ENCODE results near the gene MED31. TPM values are rescaled to one million over a fixed set of nuclear protein-coding genes. Genes with fewer than 3 reads are reported as not detected.

The MED31 gene
- total and polyA plus RNA-seq, 2 of the 4 experiments (the other 2 are of a cell fraction) = 5.6 to 11.6 TPM

DNA sequence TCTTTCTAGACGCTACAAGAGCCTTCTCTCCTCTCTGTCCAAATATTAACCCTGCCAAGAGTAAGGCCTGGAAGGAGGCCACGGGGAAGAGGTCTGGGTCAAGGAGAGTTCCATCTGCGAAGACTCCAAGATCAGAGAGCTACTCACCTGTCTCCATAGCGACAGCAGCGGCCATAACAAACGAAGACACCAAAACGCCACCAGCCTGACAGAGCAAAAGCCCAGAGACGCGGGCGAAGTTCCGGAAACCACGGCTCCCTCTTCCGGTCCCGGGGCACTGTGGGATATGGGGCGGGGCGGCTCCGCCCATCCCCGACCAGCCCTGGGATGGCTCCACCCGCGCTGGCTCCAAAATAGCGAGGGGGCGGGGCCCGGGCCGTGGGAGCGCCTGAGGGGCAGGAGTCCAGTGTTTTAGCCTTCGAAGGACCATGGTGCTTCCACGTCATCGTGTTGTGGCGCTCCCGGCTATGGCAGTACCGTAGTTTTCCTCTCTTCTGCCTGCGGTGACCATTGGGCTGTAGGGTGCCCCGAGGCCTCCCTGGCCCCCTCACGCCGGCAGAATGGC lies at the start of gene MED31, which contains the start of gene C17orf100 (continued):
- TF ChIP-seq RAD21 (IDR thresholded peaks at IDR 0.05; ENCODE audit: low read length) (no peak), BHLHE40 (IDR thresholded peaks at IDR 0.05; ENCODE audit: low read depth, low read length) (no peak), POLR2A (IDR thresholded peaks at IDR 0.05; ENCODE audit: low read depth, low read length) (peak; percentile 90), NFE2L2 (IDR thresholded peaks at IDR 0.05; ENCODE audit: low read depth, low read length) (0 out of 2 replicates have a peak, but pooled peaks have one; percentile 46)

DNA sequence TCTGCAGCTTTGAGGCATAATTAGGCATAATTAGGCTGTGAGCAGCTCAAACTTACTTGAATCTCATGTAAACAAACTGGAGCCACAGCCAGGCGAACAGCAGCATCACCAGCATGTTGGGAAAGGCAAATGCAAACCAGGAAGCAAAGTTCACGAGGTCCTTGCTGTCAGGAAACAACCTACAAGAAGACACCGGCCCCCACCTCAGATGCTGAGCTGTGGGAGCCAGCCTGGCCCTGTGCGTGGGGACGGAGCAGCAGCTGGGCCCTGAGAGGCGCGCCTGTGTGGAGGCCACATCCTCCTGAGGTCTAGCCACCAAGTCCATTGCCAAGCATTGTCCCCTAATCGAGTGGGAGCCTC lies 49.5 kb upstream of the MED31 start:
- Histone ChIP-seq H2BK20ac (ENCODE audit: low read depth, low read length) (no peak overlapping the region), H4K20me1 (ENCODE audit: insufficient read depth, low read length) (no peaks in the 10 kb centered on the region), H3K4ac (ENCODE audit: low read depth, low read length) (no peak overlapping the region), H2AK9ac (replicated peaks; ENCODE audit: low read depth, low read length, poor library complexity) (no peak overlapping the region), H2BK120ac (ENCODE audit: low read depth, low read length) (no peak overlapping the region), H4K91ac (ENCODE audit: insufficient read depth, low read depth, low read length) (no peak overlapping the region), H3K4me2 (ENCODE audit: low read depth, low read length) (no peak overlapping the region), H3K4me1 (ENCODE audit: control insufficient read depth, insufficient read depth, low read length) (no peaks in the 10 kb centered on the region), H2AFZ (replicated peaks; ENCODE audit: low read length, poor library complexity) (no peak overlapping the region), H3K14ac (replicated peaks; ENCODE audit: low read depth, low read length) (no peak overlapping the region), H3K23ac (ENCODE audit: low read depth, low read length) (no peak overlapping the region), H3K36me3 (ENCODE audit: control insufficient read depth, insufficient read depth, low read length) (no peaks in the 10 kb centered on the region), H3K9me3 (ENCODE audit: control insufficient read depth, insufficient read depth, low read length) (no peaks in the 10 kb centered on the region), H3K79me1 (ENCODE audit: low read depth in 1 of 2, low read length in 2 of 2) (no peaks in the 10 kb centered on the region), H4K8ac (ENCODE audit: low read depth in 2 of 2, low read length in 2 of 2) (no peak overlapping the region), H2BK5ac (ENCODE audit: low read depth, low read length, poor library complexity, severe bottlenecking) (no peak overlapping the region), H2AK5ac (ENCODE audit: low read depth, low read length) (no peak overlapping the region), H3K18ac (ENCODE audit: low read depth, low read length) (no peak overlapping the region), H3K27ac (ENCODE audit: insufficient read depth, low read length) (no peak overlapping the region), H3K9ac (ENCODE audit: low read depth, low read length) (no peak overlapping the region), H4K5ac (ENCODE audit: low read depth, low read length) (no peak overlapping the region), H3K56ac (ENCODE audit: extremely low read depth, insufficient read depth, low read length) (no peak overlapping the region), H3K27me3 (ENCODE audit: control insufficient read depth, insufficient read depth, low read length) (peaks cover 9% of the 10 kb centered on the region; the same call in 1 of the 2 replicates), H3K9me1 (ENCODE audit: insufficient read depth, low read length) (no peaks in the 10 kb centered on the region), H3K4me3 (ENCODE audit: insufficient read depth, low read depth, low read length) (no peak overlapping the region), H2BK15ac (ENCODE audit: low read depth, low read length) (no peak overlapping the region)
- no peak for DNase-seq
- WGBS, 2 experiments (ENCODE audit: extremely low coverage in 2 of 2, insufficient read length in 1 of 2) = 73% methylated on average over 5 of the region's 8 CpGs; no CpG with 5 or more reads in 1 of the 2 experiments
- intact Hi-C loops (cut with micrococcal nuclease) (no loop called here), dilution Hi-C loops (cut with HindIII; ENCODE audit: low sequenced_read_pairs, unreplicated experiment) (no loop called here), in situ Hi-C loops (cut with MboI; ENCODE audit: low sequenced_read_pairs) (no loop called here)
- no TSS peak for BruUV-seq (replicated peaks)
- CTCF ChIA-PET = interaction anchor here (0.6 kb wide), 1 partner anchor 140 kb away, joined by 3 read pairs; no protein-coding TSS in a partner anchor
- POLR2A ChIA-PET (ENCODE audit: unreplicated experiment) = no interaction called here
- no peak for TF ChIP-seq RFX5 (IDR thresholded peaks at IDR 0.05; ENCODE audit: low read depth, low read length)
- TF ChIP-seq, protein P1, sequence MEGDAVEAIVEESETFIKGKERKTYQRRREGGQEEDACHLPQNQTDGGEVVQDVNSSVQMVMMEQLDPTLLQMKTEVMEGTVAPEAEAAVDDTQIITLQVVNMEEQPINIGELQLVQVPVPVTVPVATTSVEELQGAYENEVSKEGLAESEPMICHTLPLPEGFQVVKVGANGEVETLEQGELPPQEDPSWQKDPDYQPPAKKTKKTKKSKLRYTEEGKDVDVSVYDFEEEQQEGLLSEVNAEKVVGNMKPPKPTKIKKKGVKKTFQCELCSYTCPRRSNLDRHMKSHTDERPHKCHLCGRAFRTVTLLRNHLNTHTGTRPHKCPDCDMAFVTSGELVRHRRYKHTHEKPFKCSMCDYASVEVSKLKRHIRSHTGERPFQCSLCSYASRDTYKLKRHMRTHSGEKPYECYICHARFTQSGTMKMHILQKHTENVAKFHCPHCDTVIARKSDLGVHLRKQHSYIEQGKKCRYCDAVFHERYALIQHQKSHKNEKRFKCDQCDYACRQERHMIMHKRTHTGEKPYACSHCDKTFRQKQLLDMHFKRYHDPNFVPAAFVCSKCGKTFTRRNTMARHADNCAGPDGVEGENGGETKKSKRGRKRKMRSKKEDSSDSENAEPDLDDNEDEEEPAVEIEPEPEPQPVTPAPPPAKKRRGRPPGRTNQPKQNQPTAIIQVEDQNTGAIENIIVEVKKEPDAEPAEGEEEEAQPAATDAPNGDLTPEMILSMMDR (conservative IDR thresholded peaks at IDR 0.05; ENCODE audit: low read depth, low read length) = no peak
- no peak for TF ChIP-seq CHD1 (IDR thresholded peaks at IDR 0.05; ENCODE audit: low read depth, low read length)
- TF ChIP-seq SMC3 (IDR thresholded peaks at IDR 0.05; ENCODE audit: low read depth, low read length) = no peak
- no peak for TF ChIP-seq MXI1 (IDR thresholded peaks at IDR 0.05; ENCODE audit: borderline replicate concordance, low read depth, low read length)
- TF ChIP-seq NFE2L2 (IDR thresholded peaks at IDR 0.05; ENCODE audit: low read depth, low read length) = no peak
- no peak for ATAC-seq (ENCODE audit: low read depth)
